Ectodermal cell (in vitro differentiated cells): Measurements from ENCODE around the gene ENTPD1.

Source experiments
- H3K27ac ChIP-seq: 2 replicates; pipeline ENCODE4 v1.7.0; 2013; ENCODE audit warnings: mild to moderate bottlenecking, low read depth, low read length; ENCODE audit not compliant: insufficient read depth, poor library complexity, severe bottlenecking
- H3K27me3 ChIP-seq: 2 replicates; pipeline ENCODE4 v1.7.0; 2013; ENCODE audit warnings: mild to moderate bottlenecking, low read length; ENCODE audit not compliant: insufficient read depth, control insufficient read depth, poor library complexity, severe bottlenecking
- H3K36me3 ChIP-seq: one replicate; pipeline ENCODE4 v1.7.0; 2013; ENCODE audit warnings: low read length; ENCODE audit not compliant: control insufficient read depth, insufficient read depth
- H3K4me1 ChIP-seq: one replicate; pipeline ENCODE4 v1.7.0; 2013; ENCODE audit warnings: low read length; ENCODE audit not compliant: control insufficient read depth, insufficient read depth
- H3K4me3 ChIP-seq: 2 replicates; pipeline ENCODE4 v1.7.0; 2013; ENCODE audit warnings: low read depth, low read length, control low read depth; ENCODE audit not compliant: insufficient read depth
- H3K9me3 ChIP-seq: 2 replicates; pipeline ENCODE4 v1.7.0; 2013; ENCODE audit warnings: mild to moderate bottlenecking, low read length, moderate library complexity; ENCODE audit not compliant: control insufficient read depth
- WGBS, 2 experiments: methylation state at CpG; one replicate each; pipeline ENCODE4 v1.1.7; 2013; ENCODE audit warnings: missing lambda C conversion rate in 2 of 2; 5-methylcytosine and 5-hydroxymethylcytosine counted together

The ENTPD1 gene

GRCh38 chr10:95809370-95810197 lies 53.6 kb downstream of the ENTPD1 start:
- 93 to 95% methylated on average over 57 to 61 of the region's 64 CpGs for WGBS, 2 experiments

GRCh38 chr10:95810198-95810976 lies 54.4 kb downstream of the ENTPD1 start:
- Histone ChIP-seq H3K4me1 (no peaks in the 10 kb centered on the region), H3K9me3 (no peaks in the 10 kb centered on the region), H3K36me3 (no peaks in the 10 kb centered on the region), H3K27me3 (no peaks in the 10 kb centered on the region), H3K4me3 (no peak overlapping the region), H3K27ac (no peak overlapping the region)
- 92 to 95% methylated on average over 18 of the region's 20 CpGs for WGBS, 2 experiments

More at GRCh38 chr10:95809370-95810197, 53.6 kb downstream of the ENTPD1 start:
- Histone ChIP-seq H3K4me3 (no peak overlapping the region), H3K4me1 (no peaks in the 10 kb centered on the region), H3K27me3 (no peaks in the 10 kb centered on the region), H3K36me3 (no peaks in the 10 kb centered on the region), H3K9me3 (no peaks in the 10 kb centered on the region), H3K27ac (no peak overlapping the region)

- H3K27me3 ChIP-seq = no peaks in the 10 kb centered on the region
- no peaks in the 10 kb centered on the region for H3K9me3 ChIP-seq
- no peaks in the 10 kb centered on the region for H3K4me1 ChIP-seq
- no peak overlapping the region for H3K27ac ChIP-seq
- H3K36me3 ChIP-seq = no peaks in the 10 kb centered on the region
- WGBS, 2 experiments = 92 to 100% methylated on average over 2 to 3 of the region's 3 CpGs
- no peak overlapping the region for H3K4me3 ChIP-seq
Measured at GRCh38 chr10:95813054-95813685, 57.2 kb downstream of the ENTPD1 start.

- Histone ChIP-seq H3K4me1 (no peaks in the 10 kb centered on the region), H3K9me3 (no peaks in the 10 kb centered on the region), H3K4me3 (no peak overlapping the region), H3K27ac (no peak overlapping the region), H3K36me3 (no peaks in the 10 kb centered on the region), H3K27me3 (no peaks in the 10 kb centered on the region)
- WGBS, 2 experiments = 91% methylated on average over 7 of the region's 7 CpGs
Measured at GRCh38 chr10:95814011-95814727, 58.2 kb downstream of the ENTPD1 start.

GRCh38 chr10:95815133-95815532 lies 59.2 kb downstream of the ENTPD1 start:
- H3K4me3 ChIP-seq = no peak overlapping the region
- H3K27me3 ChIP-seq = no peaks in the 10 kb centered on the region
- 93 to 97% methylated on average over 2 of the region's 2 CpGs for WGBS, 2 experiments
- H3K27ac ChIP-seq = no peak overlapping the region
- H3K36me3 ChIP-seq = no peaks in the 10 kb centered on the region
- no peaks in the 10 kb centered on the region for H3K4me1 ChIP-seq
- no peaks in the 10 kb centered on the region for H3K9me3 ChIP-seq

- Histone ChIP-seq H3K4me1 (no peaks in the 10 kb centered on the region), H3K27me3 (no peaks in the 10 kb centered on the region), H3K36me3 (no peaks in the 10 kb centered on the region), H3K27ac (no peak overlapping the region), H3K9me3 (no peaks in the 10 kb centered on the region), H3K4me3 (no peak overlapping the region)
- 89 to 93% methylated on average over 6 of the region's 6 CpGs for WGBS, 2 experiments
Measured at GRCh38 chr10:95815701-95816240, 59.8 kb downstream of the ENTPD1 start.

- Histone ChIP-seq H3K27ac (no peak overlapping the region), H3K27me3 (no peaks in the 10 kb centered on the region), H3K36me3 (no peaks in the 10 kb centered on the region), H3K4me1 (no peaks in the 10 kb centered on the region), H3K9me3 (no peaks in the 10 kb centered on the region), H3K4me3 (no peak overlapping the region)
- WGBS, 2 experiments = 88 to 100% methylated on average over 1 of the region's 1 CpG
Measured at GRCh38 chr10:95818010-95818409, 62.0 kb downstream of the ENTPD1 start.

GRCh38 chr10:95818668-95819067 lies 62.7 kb downstream of the ENTPD1 start:
- Histone ChIP-seq H3K4me3 (no peak overlapping the region), H3K27ac (no peak overlapping the region), H3K27me3 (no peaks in the 10 kb centered on the region), H3K36me3 (no peaks in the 10 kb centered on the region), H3K4me1 (no peaks in the 10 kb centered on the region), H3K9me3 (no peaks in the 10 kb centered on the region)
- WGBS, 2 experiments = 85 to 91% methylated on average over 2 of the region's 2 CpGs

GRCh38 chr10:95819620-95820329 lies 63.8 kb downstream of the ENTPD1 start:
- H3K36me3 ChIP-seq = no peaks in the 10 kb centered on the region
- 67 to 89% methylated on average over 1 to 2 of the region's 2 CpGs for WGBS, 2 experiments
- H3K4me1 ChIP-seq = no peaks in the 10 kb centered on the region
- H3K27me3 ChIP-seq = no peaks in the 10 kb centered on the region
- H3K27ac ChIP-seq = no peak overlapping the region
- no peaks in the 10 kb centered on the region for H3K9me3 ChIP-seq
- no peak overlapping the region for H3K4me3 ChIP-seq
